K562 (cell line): ENCODE results near the gene CPSF4. TPM values are rescaled to one million over a fixed set of nuclear protein-coding genes. Genes with fewer than 3 reads are reported as not detected.

Experiments
- ATAC-seq: fragments of 200-7000 bp; cut with Tn5 transposase; 3 replicates; pipeline ENCODE4 v1.9.1; 2020; ENCODE audit warnings: moderate library complexity
- BruUV-seq: library from RNA; stranded (reverse); fragments of 400-500 nt; replicated peaks from 2 replicates; lab custom pipeline; 2021; lab: Mats Ljungman, UMichigan
- CTCF ChIA-PET: fragments of 300-600 bp; formaldehyde crosslinking; extraction: SDS; loops from one replicate; lab custom pipeline; 2021; ENCODE audit warnings: low intra/inter-chr PET ratio; lab: Yijun Ruan, JAX
- POLR2A ChIA-PET: fragments of 300-600, 350-650 bp; sonication (Branson Sonifier 250); formaldehyde crosslinking; extraction: SDS; loops from one replicate; lab custom pipeline; 2021; ENCODE audit warnings: antibody characterized with exemption, inconsistent platforms; lab: Yijun Ruan, JAX
- DNase-seq, 4 experiments: peaks; one replicate each; pipeline versions ENCODE4 v3.0.0 to v3.0.0-alpha.2; 2011 to 2018; ENCODE audit warnings: low spot score in 3 of 4, mixed read lengths in 3 of 4; ENCODE audit errors: extremely low read depth in 1 of 4
- FAIRE-seq: peaks from 2 replicates; lab custom pipeline; 2011; peaks lifted over from hg19 to GRCh38; lab: Jason Lieb, UNC
- H2AFZ ChIP-seq: 2 replicates; pipeline ENCODE4 v1.6.0; 2011; ENCODE audit warnings: low read depth, low read length, control low read depth, inconsistent platforms
- H3K27ac ChIP-seq: fragments of 200-600 bp; 3 replicates; pipeline ENCODE4 v1.8.0; 2011; ENCODE audit warnings: low read depth, mild to moderate bottlenecking, control low read depth, inconsistent platforms, low read length, moderate library complexity, mixed read lengths; ENCODE audit errors: extremely low read depth
- H3K27me3 ChIP-seq, 2 experiments: fragments of 300-600 bp in 1 of 2; 2 replicates in 1 of 2; 3 replicates in 1 of 2; pipeline versions ENCODE4 v1.6.0 to v1.8.0; 2011; ENCODE audit warnings: inconsistent platforms in 2 of 2, low read length in 2 of 2, mild to moderate bottlenecking in 1 of 2, mixed read lengths in 1 of 2, moderate library complexity in 1 of 2; ENCODE audit not compliant: control insufficient read depth in 2 of 2, insufficient read depth in 2 of 2
- H3K36me3 ChIP-seq: fragments of 300-600 bp; 3 replicates; pipeline ENCODE4 v1.8.0; 2011; ENCODE audit warnings: mild to moderate bottlenecking, low read length, inconsistent platforms; ENCODE audit not compliant: control insufficient read depth, insufficient read depth
- H3K4me1 ChIP-seq, 2 experiments: fragments of 200-600 bp in 1 of 2; replicated peaks in 1 of 2; 2 replicates in 1 of 2; 3 replicates in 1 of 2; pipeline versions ENCODE4 v1.5.1 to v1.8.0; 2011; ENCODE audit warnings: inconsistent platforms in 2 of 2, low read length in 2 of 2, mild to moderate bottlenecking in 1 of 2, mixed read lengths in 1 of 2, moderate library complexity in 1 of 2; ENCODE audit not compliant: control insufficient read depth in 2 of 2, insufficient read depth in 2 of 2
- H3K4me2 ChIP-seq: 2 replicates; pipeline ENCODE4 v1.6.1; 2011; ENCODE audit warnings: low read length, control low read depth, inconsistent platforms, mixed read lengths; ENCODE audit not compliant: insufficient read depth
- H3K4me3 ChIP-seq: fragments of 200-600 bp; sonication (generic), shearing (Covaris generic); 2 replicates; pipeline ENCODE4 v1.5.1; 2016; ENCODE audit warnings: control low read depth, inconsistent platforms
- H3K79me2 ChIP-seq: fragments of 200-600 bp; 3 replicates; pipeline ENCODE4 v1.8.0; 2011; ENCODE audit warnings: low read length, inconsistent platforms; ENCODE audit not compliant: control insufficient read depth, insufficient read depth
- H3K9ac ChIP-seq, 2 experiments: 2 replicates each; pipeline versions ENCODE4 v1.6.0 to v1.6.1; 2011; ENCODE audit warnings: low read depth in 2 of 2, low read length in 2 of 2, control low read depth in 1 of 2, inconsistent platforms in 1 of 2, mild to moderate bottlenecking in 1 of 2, mixed read lengths in 1 of 2; ENCODE audit not compliant: insufficient read depth in 1 of 2
- H3K9me1 ChIP-seq: one replicate; pipeline ENCODE4 v1.6.0; 2011; ENCODE audit warnings: inconsistent platforms, mild to moderate bottlenecking, low read length, moderate library complexity; ENCODE audit not compliant: control insufficient read depth, insufficient read depth
- H3K9me3 ChIP-seq: replicated peaks from 2 replicates; pipeline ENCODE4 v1.5.1; 2011; ENCODE audit warnings: low read depth, low read length, inconsistent platforms; ENCODE audit not compliant: control insufficient read depth, insufficient read depth
- H4K20me1 ChIP-seq: replicated peaks from 2 replicates; pipeline ENCODE4 v1.6.1; 2011; ENCODE audit warnings: low read length, inconsistent platforms, mixed read lengths; ENCODE audit not compliant: control insufficient read depth, insufficient read depth
- MEIS2 ChIP-seq: fragments of 450-650 bp; IDR thresholded peaks from 2 replicates; pipeline ENCODE4 v1.6.1; 2014; ENCODE audit warnings: mild to moderate bottlenecking; ENCODE audit not compliant: partially characterized antibody
- SUPT5H ChIP-seq: fragments of 450-650 bp; IDR thresholded peaks from 2 replicates; pipeline ENCODE4 v1.6.1; 2016
- ZNF318 ChIP-seq, 2 experiments: fragments of 450-650 bp; IDR thresholded peaks; 2 replicates each; pipeline ENCODE4 v1.6.1; 2016; ENCODE audit warnings: mild to moderate bottlenecking in 2 of 2, borderline replicate concordance in 1 of 2, low read depth in 1 of 2, moderate library complexity in 1 of 2
- WGBS: fragments of 100-300 bp; shearing (Covaris generic); methylation state at CpG from one replicate; pipeline ENCODE4 v1.1.6; 2016; ENCODE audit warnings: low coverage, mixed read lengths; ENCODE audit not compliant: insufficient coverage; ENCODE audit errors: missing lambda C conversion rate; 5-methylcytosine and 5-hydroxymethylcytosine counted together
- in situ Hi-C: fragments of 300-500 bp; cut with MboI; formaldehyde crosslinking; loops from 4 replicates; pipeline ENCODE4 v1.15.0; 2018; ENCODE audit warnings: inconsistent platforms, mixed read lengths
- intact Hi-C: fragments of 100-400 bp; cut with micrococcal nuclease; formaldehyde crosslinking; loops from 2 replicates; pipeline ENCODE4 v1.14.2; 2022
- polyA plus RNA-seq, 8 experiments: library from polyadenylated mRNA; depleted of rRNA in 4 of 8; stranded (reverse) in 5 of 8; unstranded in 3 of 8; fragments of >200 nt; fragmentation: Nextera tagmentation in 2 of 8; fragmentation: Illumina TruSeq in 1 of 8; extraction: Ambion mirVana in 2 of 8; extraction: Trizol in 1 of 8; gene quantifications; 2 replicates each; pipeline versions ENCODE4 v1.2.1 to v1.2.3, GENCODE V29; 2011 to 2014; ENCODE audit warnings: inconsistent platforms in 1 of 8, missing spikeins in 1 of 8
- total RNA-seq, 7 experiments: library from RNA; depleted of rRNA in 6 of 7; stranded (reverse); fragments of >200 nt in 6 of 7; fragmentation: Illumina TruSeq in 2 of 7; extraction: Trizol in 2 of 7; gene quantifications; 2 replicates each; pipeline versions ENCODE4 v1.2.1 to v1.2.3, GENCODE V29; 2011 to 2021; ENCODE audit warnings: low replicate concordance in 1 of 7
- TF ChIP-seq, protein P1 (sequence below): fragments of 450-650 bp; formaldehyde crosslinking; conservative IDR thresholded peaks from 2 replicates; pipeline ENCODE4 v1.4.0; 2022; ENCODE audit warnings: mild to moderate bottlenecking, missing genetic modification characterization
- TF ChIP-seq, protein P2 (sequence below), 2 experiments: IDR thresholded peaks in 1 of 2; conservative IDR thresholded peaks in 1 of 2; 2 replicates each; pipeline ENCODE4 v1.6.1; 2016; ENCODE audit warnings: low read depth in 2 of 2, mild to moderate bottlenecking in 1 of 2, missing compliant biosample characterization in 1 of 2, missing genetic modification characterization in 1 of 2, moderate library complexity in 1 of 2

Gene CPSF4
- total and polyA plus RNA-seq, 9 of the 15 experiments (the other 6 are each of a cell fraction or from before 2014, with no cell fraction given) = 16.9 to 118 (median 71.7) TPM

- TF ChIP-seq, protein P1, sequence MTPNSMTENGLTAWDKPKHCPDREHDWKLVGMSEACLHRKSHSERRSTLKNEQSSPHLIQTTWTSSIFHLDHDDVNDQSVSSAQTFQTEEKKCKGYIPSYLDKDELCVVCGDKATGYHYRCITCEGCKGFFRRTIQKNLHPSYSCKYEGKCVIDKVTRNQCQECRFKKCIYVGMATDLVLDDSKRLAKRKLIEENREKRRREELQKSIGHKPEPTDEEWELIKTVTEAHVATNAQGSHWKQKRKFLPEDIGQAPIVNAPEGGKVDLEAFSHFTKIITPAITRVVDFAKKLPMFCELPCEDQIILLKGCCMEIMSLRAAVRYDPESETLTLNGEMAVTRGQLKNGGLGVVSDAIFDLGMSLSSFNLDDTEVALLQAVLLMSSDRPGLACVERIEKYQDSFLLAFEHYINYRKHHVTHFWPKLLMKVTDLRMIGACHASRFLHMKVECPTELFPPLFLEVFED (CRISPR knock-in tag) = peak; percentile 41; the same call in 1 of the 2 replicates
- 0 out of 2 replicates have a peak, but pooled peaks have one; percentile 16 for TF ChIP-seq SUPT5H
These were observed 18.5 kb upstream of the CPSF4 start (continued) for GRCh38 chr7:99420213-99420612.

DNA sequence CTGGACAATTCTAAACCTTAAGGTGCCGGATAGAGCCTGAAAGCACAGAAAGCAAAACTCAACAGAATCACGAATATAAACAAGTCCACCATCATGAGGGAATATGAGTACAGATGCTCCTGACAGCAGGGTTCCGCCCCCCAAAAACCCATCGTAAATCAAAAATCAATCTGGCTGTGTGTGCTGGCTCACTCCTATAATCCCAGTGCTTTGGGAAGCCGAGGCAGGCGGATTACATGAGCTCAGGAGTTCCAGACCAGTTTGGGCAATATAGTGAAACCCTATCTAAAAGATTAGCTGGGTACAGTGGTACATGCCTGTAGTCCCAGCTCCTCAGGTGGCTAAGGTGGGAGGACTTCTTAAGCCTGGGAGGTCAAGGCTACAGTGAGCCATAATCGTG lies 17.8 kb upstream of the CPSF4 start:
- H3K9me1 ChIP-seq = peaks cover 8% of the 10 kb centered on the region
- ATAC-seq = no peak
- ChIA-PET POLR2A (interaction anchor here (0.7 to 4.7 kb wide), 4 partner anchors 9 to 44 kb away, joined by 3 to 53 read pairs (median 8); partner anchors contain the start of genes BUD31, CPSF4, PDAP1 and PTCD1), CTCF (no interaction called here)
- no peak overlapping the region for H3K4me2 ChIP-seq
- 84% methylated on average over 7 of the region's 7 CpGs for WGBS
- H3K9ac ChIP-seq = no peak overlapping the region
- H3K36me3 ChIP-seq = peaks cover 96% of the 10 kb centered on the region
- no peak for DNase-seq
- no peak overlapping the region for H3K4me3 ChIP-seq
- peaks cover 9 to 35% of the 10 kb centered on the region in 2 experiments; a peak in 4 of 5 replicates for H3K4me1 ChIP-seq
- intact Hi-C loops = no loop called here
- BruUV-seq = no TSS peak
- H3K27ac ChIP-seq = no peak overlapping the region
- FAIRE-seq = no peak
- no peaks in the 10 kb centered on the region for H3K27me3 ChIP-seq
- H2AFZ ChIP-seq = no peak overlapping the region
- no peaks in the 10 kb centered on the region for H3K9me3 ChIP-seq
- H4K20me1 ChIP-seq = peaks cover 13% of the 10 kb centered on the region
- peaks cover 9% of the 10 kb centered on the region; the same call in 1 of the 3 replicates for H3K79me2 ChIP-seq
- TF ChIP-seq, protein P2, sequence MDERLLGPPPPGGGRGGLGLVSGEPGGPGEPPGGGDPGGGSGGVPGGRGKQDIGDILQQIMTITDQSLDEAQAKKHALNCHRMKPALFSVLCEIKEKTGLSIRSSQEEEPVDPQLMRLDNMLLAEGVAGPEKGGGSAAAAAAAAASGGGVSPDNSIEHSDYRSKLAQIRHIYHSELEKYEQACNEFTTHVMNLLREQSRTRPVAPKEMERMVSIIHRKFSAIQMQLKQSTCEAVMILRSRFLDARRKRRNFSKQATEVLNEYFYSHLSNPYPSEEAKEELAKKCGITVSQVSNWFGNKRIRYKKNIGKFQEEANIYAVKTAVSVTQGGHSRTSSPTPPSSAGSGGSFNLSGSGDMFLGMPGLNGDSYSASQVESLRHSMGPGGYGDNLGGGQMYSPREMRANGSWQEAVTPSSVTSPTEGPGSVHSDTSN (CRISPR knock-in tag; IDR thresholded peaks at IDR 0.05; ENCODE audit: low read depth) = no peak
- TF ChIP-seq, protein P2 (tag; conservative IDR thresholded peaks at IDR 0.05; ENCODE audit: low read depth) = 0 out of 2 replicates have a peak, but pooled peaks have one; percentile 30
- no peak for TF ChIP-seq ZNF318 (IDR thresholded peaks at IDR 0.05; ENCODE audit: borderline replicate concordance in 1 of 2, low read depth in 1 of 2)
- peak; percentile 39 for TF ChIP-seq MEIS2
- in situ Hi-C loops = no loop called here
